A549 (cell line): Measurements from ENCODE around the gene QPCTL. TPM values are rescaled to one million over a fixed set of nuclear protein-coding genes. Genes with fewer than 3 reads are reported as not detected.
"Not testable (repeated sequence)": the region's sequence is repeated elsewhere in the genome, so short reads cannot be mapped to it uniquely, and the experiment has no call there.

Source experiments
- ATAC-seq, 2 experiments: fragments of 200-7000 bp in 1 of 2; fragments of >200 bp in 1 of 2; cut with Nextera tagmentation in 1 of 2; cut with Tn5 transposase in 1 of 2; 3 replicates each; pipeline versions ENCODE4 v1.8.0 to v1.9.1; 2018 to 2020; ENCODE audit warnings: mild to moderate bottlenecking in 1 of 2, moderate library complexity in 1 of 2
- CTCF ChIA-PET: fragments of 300-600 bp; sonication (Branson Sonifier 250); formaldehyde crosslinking; extraction: SDS; loops from one replicate; lab custom pipeline; 2021; ENCODE audit warnings: antibody characterized with exemption, inconsistent platforms; lab: Yijun Ruan, JAX
- POLR2A ChIA-PET: fragments of 350-600 bp; formaldehyde crosslinking; extraction: SDS; loops from one replicate; lab custom pipeline; 2021; ENCODE audit warnings: antibody characterized with exemption, inconsistent platforms; lab: Yijun Ruan, JAX
- DNase-seq, 2 experiments: peaks; one replicate each; pipeline versions ENCODE4 v3.0.0 to v3.0.0-alpha.2; 2011 to 2016; ENCODE audit warnings: low read depth in 1 of 2, low spot score in 1 of 2
- FAIRE-seq: peaks from 2 replicates; lab custom pipeline; 2011; peaks lifted over from hg19 to GRCh38; lab: Jason Lieb, UNC
- H3K27ac ChIP-seq, 2 experiments: fragments of >200 bp; sonication (Bioruptor Twin); formaldehyde crosslinking; 3 replicates each; pipeline ENCODE4 v1.5.1; 2016 to 2017
- H3K4me1 ChIP-seq: fragments of >200 bp; sonication (Bioruptor Twin); formaldehyde crosslinking; 3 replicates; pipeline ENCODE4 v1.6.1; 2016
- H3K4me2 ChIP-seq: fragments of >200 bp; sonication (Bioruptor Twin); formaldehyde crosslinking; 3 replicates; pipeline ENCODE4 v1.6.1; 2016
- H3K4me3 ChIP-seq: fragments of >200 bp; sonication (Bioruptor Twin); formaldehyde crosslinking; 3 replicates; pipeline ENCODE4 v1.5.1; 2016
- H3K9me3 ChIP-seq: fragments of >200 bp; sonication (Bioruptor Twin); formaldehyde crosslinking; 3 replicates; pipeline ENCODE4 v1.6.1; 2016
- CBX2 ChIP-seq: fragments of 200-600 bp; sonication (generic); IDR thresholded peaks from 2 replicates; pipeline ENCODE4 v1.6.1; 2016; ENCODE audit warnings: low read depth, mild to moderate bottlenecking, borderline replicate concordance
- EHF ChIP-seq: fragments of 250-450 bp; sonication (Bioruptor Pico); IDR thresholded peaks from 2 replicates; pipeline ENCODE4 v1.5.0; 2020; ENCODE audit warnings: mild to moderate bottlenecking
- ELK1 ChIP-seq: fragments of 150-350 bp; IDR thresholded peaks from 2 replicates; pipeline ENCODE4 v1.6.1; 2014; ENCODE audit warnings: low read depth, mild to moderate bottlenecking, low read length
- FOSL2 ChIP-seq, 2 experiments: fragments of 450-650 bp in 1 of 2; fragments of >200 bp in 1 of 2; sonication (Bioruptor Twin) in 1 of 2; formaldehyde crosslinking; IDR thresholded peaks; 2 replicates each; pipeline versions ENCODE4 v1.5.0 to v1.6.1; 2016 to 2020; ENCODE audit warnings: mild to moderate bottlenecking in 1 of 2, moderate library complexity in 1 of 2
- MAZ ChIP-seq: fragments of 150-350 bp; IDR thresholded peaks from 2 replicates; pipeline ENCODE4 v1.6.1; 2014; ENCODE audit warnings: antibody characterized with exemption, low read depth, low read length, borderline replicate concordance
- MYC ChIP-seq: IDR thresholded peaks from 2 replicates; pipeline ENCODE4 v1.6.1; 2012; ENCODE audit warnings: mild to moderate bottlenecking, inconsistent platforms, low read length, improper control_type of control experiment, borderline replicate concordance
- NFE2L2 ChIP-seq: fragments of 150-350 bp; conservative IDR thresholded peaks from 2 replicates; pipeline ENCODE4 v1.6.1; 2014; ENCODE audit warnings: low read length
- NPAS2 ChIP-seq: fragments of 250-450 bp; sonication (Bioruptor Pico); IDR thresholded peaks from 2 replicates; pipeline ENCODE4 v1.8.0; 2022; ENCODE audit warnings: mild to moderate bottlenecking, moderate library complexity, borderline replicate concordance
- PHF8 ChIP-seq: fragments of 200-600 bp; sonication (generic); IDR thresholded peaks from 2 replicates; pipeline ENCODE4 v1.6.1; 2016; ENCODE audit warnings: low read depth, mild to moderate bottlenecking, antibody characterized with exemption, moderate library complexity, borderline replicate concordance
- POLR2AphosphoS2 ChIP-seq: conservative IDR thresholded peaks from 2 replicates; pipeline ENCODE4 v1.6.1; 2012; ENCODE audit warnings: low read length, improper control_type of control experiment, inconsistent platforms
- RARB ChIP-seq: fragments of 250-450 bp; sonication (Bioruptor Pico); IDR thresholded peaks from 2 replicates; pipeline ENCODE4 v1.8.0; 2021; ENCODE audit warnings: mild to moderate bottlenecking, moderate library complexity
- RNF2 ChIP-seq: fragments of 200-600 bp; sonication (generic); IDR thresholded peaks from 2 replicates; pipeline ENCODE4 v1.6.1; 2016; ENCODE audit warnings: low read depth, mild to moderate bottlenecking, antibody characterized with exemption, moderate library complexity, borderline replicate concordance
- SMC3 ChIP-seq: fragments of >200 bp; sonication (Bioruptor Twin); formaldehyde crosslinking; IDR thresholded peaks from 3 replicates; pipeline ENCODE4 v1.6.1; 2018; ENCODE audit warnings: inconsistent platforms
- SREBF2 ChIP-seq: fragments of 450-650 bp; IDR thresholded peaks from 2 replicates; pipeline ENCODE4 v1.6.1; 2014; ENCODE audit warnings: mild to moderate bottlenecking, moderate library complexity
- TFCP2L1 ChIP-seq: fragments of 250-450 bp; sonication (Bioruptor Pico); IDR thresholded peaks from 2 replicates; pipeline ENCODE4 v1.5.0; 2021; ENCODE audit warnings: mild to moderate bottlenecking
- ZC3H11A ChIP-seq: fragments of 450-650 bp; IDR thresholded peaks from 2 replicates; pipeline ENCODE4 v1.6.1; 2014; ENCODE audit warnings: antibody characterized with exemption, mild to moderate bottlenecking
- ZSCAN20 ChIP-seq: fragments of 250-450 bp; sonication (Bioruptor Pico); IDR thresholded peaks from 2 replicates; pipeline ENCODE4 v1.8.0; 2022; ENCODE audit warnings: mild to moderate bottlenecking, moderate library complexity
- WGBS: methylation state at CpG from one replicate; pipeline ENCODE4 v1.1.6; 2017; ENCODE audit errors: missing lambda C conversion rate; 5-methylcytosine and 5-hydroxymethylcytosine counted together
- polyA plus RNA-seq, 4 experiments: library from polyadenylated mRNA; depleted of rRNA in 3 of 4; stranded (reverse); fragments of >200 nt; fragmentation: RNase III in 1 of 4; extraction: RNeasy Plus Mini Kit Qiagen cat#74134 plus additional on column Dnase treatment in 1 of 4; gene quantifications; 2 replicates in 3 of 4; 3 replicates in 1 of 4; pipeline ENCODE4 v1.2.3, GENCODE V29; 2011 to 2017
- TF ChIP-seq, protein P1 (sequence below): fragments of >200 bp; sonication (Bioruptor Twin); formaldehyde crosslinking; IDR thresholded peaks from 3 replicates; pipeline ENCODE4 v1.6.1; 2016
- TF ChIP-seq, protein P2 (sequence below): fragments of >200 bp; sonication (Bioruptor Twin); formaldehyde crosslinking; IDR thresholded peaks from 2 replicates; pipeline ENCODE4 v1.6.1; 2016
- TF ChIP-seq, protein P3 (sequence below): IDR thresholded peaks from 2 replicates; pipeline ENCODE4 v1.6.1; 2012; ENCODE audit warnings: low read depth, borderline replicate concordance

QPCTL gene
- polyA plus RNA-seq, 2 of the 4 experiments (the other 2 are of a cell fraction): 9.4 to 10.4 TPM

GRCh38 chr19:45747513-45747912 lies 55.0 kb downstream of the QPCTL start:
- TF ChIP-seq SMC3: no peak
- Histone ChIP-seq H3K4me3 (no peak overlapping the region), H3K4me1 (0 out of 3 replicates have a peak, but pooled peaks cover under 1% of the 10 kb centered on the region), H3K27ac (no peak overlapping the region), H3K9me3 (no peaks in the 10 kb centered on the region), H3K4me2 (no peak overlapping the region)
- 71% methylated on average over 5 of the region's 5 CpGs for WGBS
- POLR2A ChIA-PET: no interaction called here
- DNase-seq (no peak), ATAC-seq (no peak; a peak in 1 of 6 replicates), FAIRE-seq (no peak)
- CTCF ChIA-PET: interaction anchor here (1.4 to 74.3 kb wide), 5 partner anchors 9 to 61 kb away, joined by 3 to 2204 read pairs (median 12); partner anchors contain the start of genes DMPK, DMWD, MEIOSIN and QPCTL

DNA sequence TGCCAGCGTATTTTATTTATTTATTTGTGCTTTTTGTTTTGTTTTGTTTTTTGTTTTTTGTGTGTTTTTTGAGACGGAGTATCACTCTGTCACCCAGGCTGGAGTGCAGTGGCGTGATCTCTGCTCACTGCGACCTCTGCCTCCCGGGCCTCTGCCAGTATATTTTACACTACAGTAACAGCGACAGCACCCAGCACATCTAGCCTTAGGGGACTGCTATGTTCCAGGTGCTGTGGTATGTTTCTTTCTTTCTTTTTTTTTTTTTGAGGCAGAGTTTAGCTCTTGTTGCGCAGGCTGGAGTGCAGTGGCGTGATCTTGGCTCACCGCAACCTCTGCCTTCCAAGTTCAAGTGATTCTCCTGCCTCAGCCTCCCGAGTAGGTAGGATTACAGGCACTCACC lies 59.0 kb downstream of the QPCTL start:
- DNase-seq, H3K4me3 ChIP-seq, H3K4me2 ChIP-seq, H3K9me3 ChIP-seq, H3K4me1 ChIP-seq, H3K27ac ChIP-seq, ATAC-seq, POLR2A ChIA-PET, FAIRE-seq: not testable (repeated sequence)
- WGBS: 87% methylated on average over 10 of the region's 10 CpGs
- CTCF ChIA-PET: interaction anchor here (0.7 to 74.3 kb wide), 6 partner anchors 11 to 59 kb away, joined by 3 to 2204 read pairs (median 14); partner anchors contain the start of genes DMPK, DMWD, QPCTL and RSPH6A

DNA sequence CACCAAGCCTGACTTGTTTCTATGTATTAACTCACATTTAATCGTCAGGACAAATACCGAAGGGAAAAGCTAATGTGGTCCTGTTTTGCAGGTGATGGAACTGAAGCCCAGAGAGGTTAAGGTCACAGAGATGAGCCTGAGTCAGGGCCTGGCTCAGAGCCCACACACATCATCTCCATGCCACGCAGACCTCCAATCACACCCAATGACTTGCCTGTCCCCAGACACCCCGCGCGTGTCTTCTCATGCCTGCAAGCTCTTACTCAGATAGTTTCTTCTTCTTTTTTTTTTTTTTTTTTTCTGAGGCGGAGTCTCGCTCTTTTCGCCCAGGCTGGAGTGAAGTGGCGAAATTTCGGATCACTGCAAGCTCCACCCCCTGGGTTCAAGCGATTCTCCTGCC lies 60.2 kb downstream of the QPCTL start:
- H3K4me2 ChIP-seq: no peak overlapping the region
- WGBS: 87% methylated on average over 12 of the region's 12 CpGs
- POLR2A ChIA-PET: interaction anchor here (0.6 to 1.2 kb wide), 2 partner anchors 12 to 61 kb away, joined by 3 read pairs; no protein-coding TSS in a partner anchor
- H3K9me3 ChIP-seq: no peaks in the 10 kb centered on the region
- H3K4me1 ChIP-seq: 0 out of 3 replicates have a peak, but pooled peaks cover 6% of the 10 kb centered on the region
- CTCF ChIA-PET: interaction anchor here (0.9 to 74.3 kb wide), 10 partner anchors 8 to 60 kb away, joined by 3 to 2204 read pairs (median 6); partner anchors contain the start of genes DMPK, DMWD, QPCTL and RSPH6A
- FAIRE-seq: no peak
- TF ChIP-seq NPAS2 (no peak), PHF8 (no peak), ZSCAN20 (CRISPR knock-in tag) (no peak), ZC3H11A (no peak), RARB (no peak), TFCP2L1 (CRISPR knock-in tag) (no peak), CBX2 (no peak), NFE2L2 (no peak), ELK1 (no peak), POLR2AphosphoS2 (no peak), MAZ (no peak), FOSL2 (IDR thresholded peaks at IDR 0.05) (no peak), FOSL2 (CRISPR knock-in tag; IDR thresholded peaks at IDR 0.05) (no peak), EHF (CRISPR knock-in tag) (no peak), RNF2 (no peak), MYC (no peak), SREBF2 (no peak)
- TF ChIP-seq, protein P1, sequence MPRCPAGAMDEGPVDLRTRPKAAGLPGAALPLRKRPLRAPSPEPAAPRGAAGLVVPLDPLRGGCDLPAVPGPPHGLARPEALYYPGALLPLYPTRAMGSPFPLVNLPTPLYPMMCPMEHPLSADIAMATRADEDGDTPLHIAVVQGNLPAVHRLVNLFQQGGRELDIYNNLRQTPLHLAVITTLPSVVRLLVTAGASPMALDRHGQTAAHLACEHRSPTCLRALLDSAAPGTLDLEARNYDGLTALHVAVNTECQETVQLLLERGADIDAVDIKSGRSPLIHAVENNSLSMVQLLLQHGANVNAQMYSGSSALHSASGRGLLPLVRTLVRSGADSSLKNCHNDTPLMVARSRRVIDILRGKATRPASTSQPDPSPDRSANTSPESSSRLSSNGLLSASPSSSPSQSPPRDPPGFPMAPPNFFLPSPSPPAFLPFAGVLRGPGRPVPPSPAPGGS: no peak
- TF ChIP-seq, protein P2, sequence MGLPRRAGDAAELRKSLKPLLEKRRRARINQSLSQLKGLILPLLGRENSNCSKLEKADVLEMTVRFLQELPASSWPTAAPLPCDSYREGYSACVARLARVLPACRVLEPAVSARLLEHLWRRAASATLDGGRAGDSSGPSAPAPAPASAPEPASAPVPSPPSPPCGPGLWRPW: no peak
- TF ChIP-seq, protein P3, sequence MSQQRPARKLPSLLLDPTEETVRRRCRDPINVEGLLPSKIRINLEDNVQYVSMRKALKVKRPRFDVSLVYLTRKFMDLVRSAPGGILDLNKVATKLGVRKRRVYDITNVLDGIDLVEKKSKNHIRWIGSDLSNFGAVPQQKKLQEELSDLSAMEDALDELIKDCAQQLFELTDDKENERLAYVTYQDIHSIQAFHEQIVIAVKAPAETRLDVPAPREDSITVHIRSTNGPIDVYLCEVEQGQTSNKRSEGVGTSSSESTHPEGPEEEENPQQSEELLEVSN: no peak
- TF ChIP-seq, all 56 proteins: peak for 0
- ATAC-seq (no peak), DNase-seq (no peak)
- Histone ChIP-seq H3K4me3 (no peak overlapping the region), H3K27ac (no peak overlapping the region)
